ENCODE results near the gene PRICKLE4. TPM values are rescaled to one million over a fixed set of nuclear protein-coding genes. Genes with fewer than 3 reads are reported as not detected.

Gene PRICKLE4
- total RNA-seq, 1 donor from 2014 or later: not detected

DNA sequence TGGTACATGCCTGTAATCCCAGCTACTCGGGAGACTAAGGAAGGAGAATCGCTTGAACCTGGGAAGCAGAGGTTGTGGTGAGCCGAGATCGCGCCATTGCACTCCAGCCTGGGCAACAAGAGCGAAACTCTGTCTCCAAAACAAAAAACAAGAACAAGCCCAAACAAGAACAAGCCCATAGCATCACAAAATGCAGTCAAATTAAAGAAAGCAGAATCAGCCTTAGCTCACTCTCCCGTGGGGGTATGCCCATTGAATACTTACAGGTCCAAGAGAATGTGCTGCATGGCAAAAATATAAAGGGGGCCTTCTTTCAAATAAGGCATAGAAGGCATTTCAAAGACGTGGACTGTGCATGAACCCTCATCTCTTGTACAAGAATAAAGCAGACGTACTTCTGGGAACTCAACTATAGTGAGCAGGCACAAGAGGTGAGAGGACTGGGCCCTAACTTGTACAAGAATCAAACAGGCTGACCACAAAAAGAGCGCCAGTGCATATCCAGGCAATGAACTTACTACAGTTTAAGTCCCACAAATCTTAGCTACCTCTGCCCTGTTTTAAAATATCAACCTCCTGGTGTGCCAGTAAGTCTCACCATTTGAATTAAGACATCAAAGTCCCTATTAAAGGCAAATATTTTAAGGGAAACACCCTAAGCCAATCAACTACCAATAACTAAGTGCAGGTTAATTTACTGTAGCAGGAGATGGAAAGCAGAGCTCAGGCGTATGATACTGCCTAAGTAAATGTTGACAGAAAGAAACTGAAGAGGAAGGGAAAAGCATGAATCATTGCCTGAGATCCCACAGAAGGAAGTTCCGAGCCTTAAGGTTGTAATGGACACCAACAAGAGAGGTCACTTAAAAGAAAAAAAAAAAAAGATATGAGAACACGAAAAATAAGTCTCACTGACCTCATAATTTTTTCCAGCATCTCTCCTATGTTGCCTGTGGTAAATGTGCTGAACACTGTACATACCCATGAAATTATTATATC is 44.3 kb downstream of the PRICKLE4 start:
- H2AFZ ChIP-seq (replicated peaks): no peak overlapping the region
- no peaks in the 10 kb centered on the region for H3K36me3 Mint-ChIP-seq
- H4K20me1 ChIP-seq (ENCODE audit: low read depth): peaks cover 8% of the 10 kb centered on the region
- H3K27me3 ChIP-seq: no peaks in the 10 kb centered on the region
- H3K4me1 ChIP-seq: no peaks in the 10 kb centered on the region
- H3K9me3 ChIP-seq (ENCODE audit: low read depth): no peaks in the 10 kb centered on the region
- H3K27me3 Mint-ChIP-seq (ENCODE audit: insufficient read depth, low read depth): no peaks in the 10 kb centered on the region
- H3K79me2 ChIP-seq (ENCODE audit: low read depth): no peaks in the 10 kb centered on the region
- no peaks in the 10 kb centered on the region for H3K4me1 Mint-ChIP-seq
- no peak overlapping the region for H3K9ac ChIP-seq
- H3K27ac ChIP-seq: no peak overlapping the region
- H3K4me2 ChIP-seq: no peak overlapping the region
- TF ChIP-seq EZH2 (IDR thresholded peaks at IDR 0.05) (no peak), CTCF (IDR thresholded peaks at IDR 0.05) (no peak), EZH2phosphoT487 (IDR thresholded peaks at IDR 0.05) (no peak)
- no peak for DNase-seq (ENCODE audit: low spot score)
- H3K9me3 Mint-ChIP-seq: no peaks in the 10 kb centered on the region
- no peak overlapping the region for H3K4me3 Mint-ChIP-seq
- H3K36me3 ChIP-seq: no peaks in the 10 kb centered on the region
- no peak overlapping the region for H3K4me3 ChIP-seq
- no peak overlapping the region for H3K27ac Mint-ChIP-seq
- H3F3A ChIP-seq (ENCODE audit: low read depth): no peaks in the 10 kb centered on the region

GRCh38 chr6:41826343-41827022 is 45.9 kb downstream of the PRICKLE4 start:
- H3K27me3 Mint-ChIP-seq (ENCODE audit: insufficient read depth, low read depth): no peaks in the 10 kb centered on the region
- H3K4me3 ChIP-seq: no peak overlapping the region

DNA sequence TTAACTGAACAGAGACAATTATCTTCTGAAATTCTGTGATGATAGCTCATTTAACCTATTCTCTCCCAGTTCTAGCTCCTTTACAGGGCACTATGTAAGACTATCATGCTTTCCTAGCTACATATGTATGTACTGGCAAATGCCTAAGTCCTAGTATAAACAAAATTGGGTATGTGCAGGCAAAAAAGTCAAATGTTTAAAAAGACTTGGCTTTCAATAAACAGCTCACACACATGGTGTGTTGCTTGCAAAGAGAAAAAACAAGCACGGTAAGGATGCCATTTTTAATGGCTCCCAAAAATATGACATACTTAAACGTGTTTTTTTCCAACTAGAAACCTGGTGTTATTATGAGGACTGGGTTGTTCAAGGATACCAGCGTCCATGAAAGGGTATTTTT is 51.7 kb downstream of the PRICKLE4 start:
- Mint-ChIP-seq H3K27me3 (ENCODE audit: insufficient read depth, low read depth) (no peaks in the 10 kb centered on the region), H3K36me3 (peaks cover 6% of the 10 kb centered on the region), H3K9me3 (peaks cover under 1% of the 10 kb centered on the region), H3K4me3 (no peak overlapping the region), H3K4me1 (no peaks in the 10 kb centered on the region), H3K27ac (no peak overlapping the region)
- Histone ChIP-seq H3K4me3 (no peak overlapping the region), H3K79me2 (ENCODE audit: low read depth) (peaks cover 38% of the 10 kb centered on the region), H3K4me1 (no peaks in the 10 kb centered on the region), H3K27ac (no peak overlapping the region), H3K9me3 (ENCODE audit: low read depth) (no peaks in the 10 kb centered on the region), H3F3A (ENCODE audit: low read depth) (no peaks in the 10 kb centered on the region), H3K27me3 (no peaks in the 10 kb centered on the region), H4K20me1 (ENCODE audit: low read depth) (peaks cover 12% of the 10 kb centered on the region), H3K36me3 (no peaks in the 10 kb centered on the region), H2AFZ (replicated peaks) (no peak overlapping the region), H3K9ac (no peak overlapping the region), H3K4me2 (no peak overlapping the region)
- no peak for DNase-seq (ENCODE audit: low spot score)
- TF ChIP-seq CTCF (IDR thresholded peaks at IDR 0.05) (no peak), EZH2phosphoT487 (IDR thresholded peaks at IDR 0.05) (no peak), EZH2 (IDR thresholded peaks at IDR 0.05) (no peak)

More at GRCh38 chr6:41826343-41827022, 45.9 kb downstream of the PRICKLE4 start:
- H3K9me3 ChIP-seq (ENCODE audit: low read depth): no peaks in the 10 kb centered on the region
- Mint-ChIP-seq H3K9me3 (no peaks in the 10 kb centered on the region), H3K36me3 (no peaks in the 10 kb centered on the region), H3K27ac (no peak overlapping the region), H3K4me1 (no peaks in the 10 kb centered on the region), H3K4me3 (no peak overlapping the region)
- H3K27me3 ChIP-seq: no peaks in the 10 kb centered on the region
- H3K79me2 ChIP-seq (ENCODE audit: low read depth): no peaks in the 10 kb centered on the region
- no peaks in the 10 kb centered on the region for H3F3A ChIP-seq (ENCODE audit: low read depth)
- H3K4me2 ChIP-seq: no peak overlapping the region
- TF ChIP-seq EZH2phosphoT487 (IDR thresholded peaks at IDR 0.05) (no peak), EZH2 (IDR thresholded peaks at IDR 0.05) (no peak), CTCF (IDR thresholded peaks at IDR 0.05) (no peak)
- no peak overlapping the region for H3K27ac ChIP-seq
- no peak overlapping the region for H3K9ac ChIP-seq
- H2AFZ ChIP-seq (replicated peaks): no peak overlapping the region
- H3K36me3 ChIP-seq: no peaks in the 10 kb centered on the region
- peaks cover 6% of the 10 kb centered on the region for H4K20me1 ChIP-seq (ENCODE audit: low read depth)
- no peaks in the 10 kb centered on the region for H3K4me1 ChIP-seq
- no peak for DNase-seq (ENCODE audit: low spot score)

All from neural progenitor cell (in vitro differentiated cells).